NCI-H1930 (cell line): Measurements from ENCODE around the gene KIFC3.
A peak's percentile ranks its signal among the peaks of the same experiment; 100 is the strongest.
"Not testable (repeated sequence)": the region's sequence is repeated elsewhere in the genome, so short reads cannot be mapped to it uniquely, and the experiment has no call there.

Source experiments
- DNase-seq, 2 experiments: peaks; one replicate each; lab custom pipeline; 2025; lab: John Stamatoyannopoulos, UW

KIFC3 gene

DNA sequence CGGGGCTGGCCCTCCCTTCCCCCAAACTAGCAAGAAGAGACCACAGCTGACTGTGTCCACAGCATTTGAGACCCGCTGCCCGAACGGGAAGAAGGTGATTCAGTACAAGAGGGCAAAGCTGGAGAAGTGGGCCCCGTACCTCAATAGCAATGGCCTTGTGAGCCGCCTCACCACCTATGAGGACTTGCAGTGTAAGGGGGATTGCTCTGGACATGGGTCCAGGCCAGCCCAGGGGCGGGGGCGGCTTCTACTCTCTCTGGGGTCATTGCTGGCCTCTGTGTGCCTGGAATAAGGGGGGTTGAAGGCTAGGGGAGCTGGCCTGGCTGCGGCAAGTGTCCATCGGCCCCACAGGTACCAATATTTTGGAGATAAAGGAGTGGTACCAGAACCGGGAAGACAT, 79.6 kb downstream of the KIFC3 start:
- no peak for DNase-seq

- DNase-seq: no peak
Observed at GRCh38 chr16:57722210-57722499, 80.1 kb downstream of the KIFC3 start.

GRCh38 chr16:57721356-57722209, 80.7 kb downstream of the KIFC3 start:
- no peak for DNase-seq

- peak in 1 of 2 experiments; percentile 4 for DNase-seq
Observed at GRCh38 chr16:57720142-57720575, 82.1 kb downstream of the KIFC3 start.

DNA sequence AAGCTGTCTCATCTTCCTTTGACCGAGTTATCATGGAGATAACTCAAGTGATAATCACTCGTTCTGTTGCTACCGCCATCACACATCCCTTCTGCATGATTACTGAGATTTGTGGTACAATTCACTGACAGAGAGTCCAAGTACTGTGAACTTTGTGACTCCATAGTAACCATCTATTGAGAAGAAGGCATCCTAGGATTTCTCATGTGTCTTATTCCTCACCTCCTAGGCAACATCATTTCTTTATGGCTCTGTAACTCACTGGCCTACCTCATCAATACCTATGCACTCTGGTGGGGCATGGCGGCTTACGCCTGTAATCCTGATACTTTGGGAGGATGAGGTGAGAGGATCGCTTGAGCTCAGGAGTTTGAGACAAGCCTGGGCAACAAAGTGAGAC, 88.2 kb downstream of the KIFC3 start:
- DNase-seq: no peak

DNA sequence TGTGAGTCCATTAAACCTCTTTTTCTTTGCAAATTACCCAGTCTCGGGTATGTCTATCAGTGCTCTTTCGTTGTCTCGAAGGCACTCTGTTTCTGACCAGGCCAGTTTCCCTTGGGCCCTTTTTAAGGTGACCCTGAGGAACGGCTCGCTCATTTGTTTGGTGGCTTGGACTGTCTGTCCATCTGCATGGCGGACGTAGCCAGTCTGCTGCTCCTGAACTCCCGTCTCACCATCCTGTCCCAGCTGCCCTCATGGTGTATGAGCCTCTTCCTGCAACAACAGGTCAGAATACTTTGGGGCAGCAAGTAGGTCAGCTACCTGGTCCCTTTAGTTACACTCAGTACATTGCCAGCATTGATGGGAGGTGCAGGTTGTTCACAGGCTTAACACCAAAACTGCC, 88.7 kb downstream of the KIFC3 start:
- DNase-seq: no peak

DNA sequence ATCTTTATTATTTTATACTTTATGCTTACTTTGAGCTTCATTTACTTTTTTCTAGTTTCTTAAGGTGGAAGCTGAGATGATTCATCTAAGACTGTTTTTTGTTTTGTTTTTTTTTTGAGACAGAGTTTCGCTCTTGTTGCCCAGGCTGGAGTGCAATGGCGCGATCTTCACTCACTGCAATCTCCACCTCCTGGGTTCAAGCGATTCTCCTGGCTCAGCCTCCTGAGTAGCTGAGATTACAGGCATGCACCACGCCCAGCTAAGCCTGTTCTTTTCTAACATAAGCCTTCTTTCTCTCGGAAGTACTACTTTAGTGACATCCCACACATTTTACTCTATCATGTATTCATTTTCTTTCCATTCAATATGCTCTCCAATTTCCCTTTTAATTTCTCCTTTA, 89.7 kb downstream of the KIFC3 start:
- DNase-seq: not testable (repeated sequence)

DNA sequence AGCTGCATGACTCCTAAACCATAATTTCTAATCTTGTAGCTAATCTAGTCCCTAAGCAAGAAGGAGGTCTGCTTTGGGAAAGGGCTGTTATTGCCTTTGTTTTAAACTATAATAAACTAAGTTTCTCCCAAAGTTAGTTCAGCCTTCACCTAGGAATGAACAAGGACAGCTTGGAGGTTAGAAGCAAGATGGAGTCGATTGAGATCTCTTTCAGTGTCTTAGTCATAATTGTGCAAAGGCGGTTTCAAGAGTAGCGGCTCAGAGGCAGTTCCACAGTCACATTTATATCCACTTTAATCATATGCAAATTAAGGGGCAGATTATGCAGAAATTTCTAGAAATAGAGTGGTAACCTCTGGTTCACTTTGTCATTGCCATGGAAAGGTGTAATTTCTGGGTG, 90.3 kb downstream of the KIFC3 start:
- no peak for DNase-seq

DNA sequence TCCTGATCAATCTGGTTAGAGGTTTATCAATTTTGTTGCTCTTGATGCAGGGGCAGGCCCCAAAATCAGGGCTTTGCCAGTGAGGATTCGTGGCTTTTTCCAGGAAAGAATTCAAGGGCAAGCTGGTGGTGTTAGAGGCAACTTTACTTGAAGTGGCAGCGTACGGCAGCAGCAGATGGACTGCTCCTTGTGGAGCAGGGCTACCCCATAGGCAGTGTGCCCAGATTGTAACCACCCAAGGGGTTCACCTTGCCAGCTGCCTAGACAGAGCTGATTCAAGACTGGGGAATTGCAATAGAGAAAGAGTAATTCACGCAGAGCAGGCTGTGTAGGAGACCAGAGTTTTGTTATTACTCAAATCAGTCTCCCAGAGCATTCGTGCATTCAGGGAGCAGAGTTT, 90.9 kb downstream of the KIFC3 start:
- DNase-seq: no peak

- no peak for DNase-seq
Observed at GRCh38 chr16:57709663-57710062, 92.6 kb downstream of the KIFC3 start.
